ENCODE results near the gene ATOX1. TPM values are rescaled to one million over a fixed set of nuclear protein-coding genes. Genes with fewer than 3 reads are reported as not detected.

ATOX1 gene
- total RNA-seq, 1 donor from 2014 or later: 120 TPM

GRCh38 chr5:151708126-151708525 is 50.3 kb downstream of the ATOX1 start:
- intact Hi-C loops (cut with DNase I): no loop called here
- H3K27ac ChIP-seq: peak overlapping the region; percentile 58
- H3K4me3 ChIP-seq: no peak overlapping the region
- TF ChIP-seq POLR2AphosphoS5 (IDR thresholded peaks at IDR 0.05; ENCODE audit: insufficient read depth in 1 of 2, low read depth in 1 of 2) (peak in 1 of 2 donors; percentile 80), CTCF (IDR thresholded peaks at IDR 0.05) (no peak)
- H3K36me3 ChIP-seq: no peaks in the 10 kb centered on the region
- no peaks in the 10 kb centered on the region for H3K27me3 ChIP-seq
- no peak for DNase-seq (ENCODE audit: extremely low spot score in 2 of 2)
- H3K9me3 ChIP-seq: no peaks in the 10 kb centered on the region
- peaks cover 6% of the 10 kb centered on the region for H3K4me1 ChIP-seq

- H3K9me3 ChIP-seq: no peaks in the 10 kb centered on the region
- DNase-seq (ENCODE audit: extremely low spot score in 2 of 2): no peak
- TF ChIP-seq CTCF (IDR thresholded peaks at IDR 0.05) (no peak), POLR2AphosphoS5 (IDR thresholded peaks at IDR 0.05; ENCODE audit: insufficient read depth in 1 of 2, low read depth in 1 of 2) (no peak)
- no peaks in the 10 kb centered on the region for H3K36me3 ChIP-seq
- H3K4me3 ChIP-seq: no peak overlapping the region
- H3K27ac ChIP-seq: peak overlapping the region; percentile 58
- H3K27me3 ChIP-seq: no peaks in the 10 kb centered on the region
- peaks cover 6% of the 10 kb centered on the region for H3K4me1 ChIP-seq
- intact Hi-C loops (cut with DNase I): no loop called here
These were observed 50.9 kb downstream of the ATOX1 start for GRCh38 chr5:151707567-151707966.

- H3K9me3 ChIP-seq: no peaks in the 10 kb centered on the region
- H3K27me3 ChIP-seq: no peaks in the 10 kb centered on the region
- H3K36me3 ChIP-seq: no peaks in the 10 kb centered on the region
- H3K4me1 ChIP-seq: peaks cover 6% of the 10 kb centered on the region
- no peak overlapping the region for H3K4me3 ChIP-seq
- no peak for TF ChIP-seq POLR2A (IDR thresholded peaks at IDR 0.05)
- no peak for TF ChIP-seq CTCF (IDR thresholded peaks at IDR 0.05)
- TF ChIP-seq POLR2AphosphoS5 (IDR thresholded peaks at IDR 0.05; ENCODE audit: insufficient read depth in 1 of 2, low read depth in 1 of 2): no peak
- H3K27ac ChIP-seq: peak overlapping the region; percentile 58
- peak in 1 of 2 donors; percentile 0 for DNase-seq (ENCODE audit: extremely low spot score in 2 of 2)
- intact Hi-C loops (cut with DNase I): no loop called here
These were observed 51.5 kb downstream of the ATOX1 start for GRCh38 chr5:151706906-151707305.

GRCh38 chr5:151703780-151704179 is 54.7 kb downstream of the ATOX1 start:
- no peaks in the 10 kb centered on the region for H3K36me3 ChIP-seq
- H3K4me3 ChIP-seq: no peak overlapping the region
- intact Hi-C loops (cut with DNase I): no loop called here
- DNase-seq (ENCODE audit: extremely low spot score in 2 of 2): no peak
- no peaks in the 10 kb centered on the region for H3K27me3 ChIP-seq
- H3K9me3 ChIP-seq: no peaks in the 10 kb centered on the region
- no peak for TF ChIP-seq POLR2A (IDR thresholded peaks at IDR 0.05)
- TF ChIP-seq CTCF (IDR thresholded peaks at IDR 0.05): no peak
- no peak for TF ChIP-seq POLR2AphosphoS5 (IDR thresholded peaks at IDR 0.05; ENCODE audit: insufficient read depth in 1 of 2, low read depth in 1 of 2)
- no peak overlapping the region for H3K27ac ChIP-seq
- peaks cover 18% of the 10 kb centered on the region for H3K4me1 ChIP-seq

- intact Hi-C loops (cut with DNase I): no loop called here
- H3K36me3 ChIP-seq: no peaks in the 10 kb centered on the region
- H3K4me3 ChIP-seq: no peak overlapping the region
- TF ChIP-seq CTCF (IDR thresholded peaks at IDR 0.05) (no peak), POLR2A (IDR thresholded peaks at IDR 0.05) (no peak), POLR2AphosphoS5 (IDR thresholded peaks at IDR 0.05; ENCODE audit: insufficient read depth in 1 of 2, low read depth in 1 of 2) (no peak)
- DNase-seq (ENCODE audit: extremely low spot score in 2 of 2): peak in 1 of 2 donors; percentile 18
- no peak overlapping the region for H3K27ac ChIP-seq
- peaks cover 23% of the 10 kb centered on the region for H3K4me1 ChIP-seq
- no peaks in the 10 kb centered on the region for H3K27me3 ChIP-seq
- H3K9me3 ChIP-seq: no peaks in the 10 kb centered on the region
These were observed 55.2 kb downstream of the ATOX1 start for GRCh38 chr5:151703227-151703626.

All from vagina (tissue), 2 donors.